ENCODE measurements around the gene C1RL.

C1RL gene

GRCh38 chr12:7061138-7061537 is 47.9 kb downstream of the C1RL start:
- H3F3A ChIP-seq (ENCODE audit: insufficient read depth) = no peaks in the 10 kb centered on the region
- H3K79me2 ChIP-seq (ENCODE audit: insufficient read depth, low read length) = no peaks in the 10 kb centered on the region
- H3K27me3 ChIP-seq (ENCODE audit: low read length) = no peaks in the 10 kb centered on the region
- H3K36me3 ChIP-seq (ENCODE audit: low read length) = no peaks in the 10 kb centered on the region
- no peak overlapping the region for H3K9ac ChIP-seq (ENCODE audit: low read length)
- H3K9me2 ChIP-seq (replicated peaks; ENCODE audit: insufficient read depth, low read length) = no peaks in the 10 kb centered on the region
- no peak overlapping the region for H3K27ac ChIP-seq (ENCODE audit: low read depth, low read length)
- no peaks in the 10 kb centered on the region for H3K9me3 ChIP-seq (ENCODE audit: insufficient read depth, low read length)
- H3K4me2 ChIP-seq (ENCODE audit: low read depth, low read length, poor library complexity, severe bottlenecking) = no peak overlapping the region
- TF ChIP-seq EZH2phosphoT487 (conservative IDR thresholded peaks at IDR 0.05; ENCODE audit: low read length) (no peak), CTCF (IDR thresholded peaks at IDR 0.05; ENCODE audit: insufficient read depth, low read length, poor library complexity, severe bottlenecking) (no peak)
- H4K20me1 ChIP-seq (ENCODE audit: low read depth, low read length) = no peaks in the 10 kb centered on the region
- no peak overlapping the region for H2AFZ ChIP-seq (ENCODE audit: low read depth, low read length, severe bottlenecking)
- no peak overlapping the region for H3K4me3 ChIP-seq (ENCODE audit: insufficient read depth, low read length, poor library complexity, severe bottlenecking)

GRCh38 chr12:7060353-7060954 is 48.6 kb downstream of the C1RL start, which contains the start of gene C1S:
C1S (plus strand) TSS chr12:7060718; CDS start chr12:7061913, 1,195 bp downstream.
- Histone ChIP-seq H3K4me2 (ENCODE audit: low read depth, low read length, poor library complexity, severe bottlenecking) (no peak within 1 kb of the TSS), H4K20me1 (ENCODE audit: low read depth, low read length) (no peaks in the 10 kb centered on the region), H3K27ac (ENCODE audit: low read depth, low read length) (no peak within 1 kb of the TSS), H3K9me2 (replicated peaks; ENCODE audit: insufficient read depth, low read length) (no peaks in the 10 kb centered on the region), H3K4me3 (ENCODE audit: insufficient read depth, low read length, poor library complexity, severe bottlenecking) (no peak within 1 kb of the TSS), H3F3A (ENCODE audit: insufficient read depth) (no peaks in the 10 kb centered on the region), H3K9ac (ENCODE audit: low read length) (no peak within 1 kb of the TSS), H3K9me3 (ENCODE audit: insufficient read depth, low read length) (no peaks in the 10 kb centered on the region), H2AFZ (ENCODE audit: low read depth, low read length, severe bottlenecking) (no peak within 1 kb of the TSS), H3K79me2 (ENCODE audit: insufficient read depth, low read length) (no peaks in the 10 kb centered on the region), H3K36me3 (ENCODE audit: low read length) (no peaks in the 10 kb centered on the region), H3K27me3 (ENCODE audit: low read length) (no peaks in the 10 kb centered on the region)
- no peak for TF ChIP-seq EZH2phosphoT487 (conservative IDR thresholded peaks at IDR 0.05; ENCODE audit: low read length)
- no peak for TF ChIP-seq CTCF (IDR thresholded peaks at IDR 0.05; ENCODE audit: insufficient read depth, low read length, poor library complexity, severe bottlenecking)

- Histone ChIP-seq H2AFZ (ENCODE audit: low read depth, low read length, severe bottlenecking) (no peak overlapping the region), H3K9me3 (ENCODE audit: insufficient read depth, low read length) (no peaks in the 10 kb centered on the region), H3F3A (ENCODE audit: insufficient read depth) (no peaks in the 10 kb centered on the region), H3K36me3 (ENCODE audit: low read length) (no peaks in the 10 kb centered on the region), H4K20me1 (ENCODE audit: low read depth, low read length) (no peaks in the 10 kb centered on the region), H3K9me2 (replicated peaks; ENCODE audit: insufficient read depth, low read length) (no peaks in the 10 kb centered on the region), H3K27me3 (ENCODE audit: low read length) (no peaks in the 10 kb centered on the region), H3K79me2 (ENCODE audit: insufficient read depth, low read length) (no peaks in the 10 kb centered on the region), H3K4me2 (ENCODE audit: low read depth, low read length, poor library complexity, severe bottlenecking) (no peak overlapping the region), H3K4me3 (ENCODE audit: insufficient read depth, low read length, poor library complexity, severe bottlenecking) (no peak overlapping the region), H3K27ac (ENCODE audit: low read depth, low read length) (no peak overlapping the region), H3K9ac (ENCODE audit: low read length) (no peak overlapping the region)
- no peak for TF ChIP-seq CTCF (IDR thresholded peaks at IDR 0.05; ENCODE audit: insufficient read depth, low read length, poor library complexity, severe bottlenecking)
- TF ChIP-seq EZH2phosphoT487 (conservative IDR thresholded peaks at IDR 0.05; ENCODE audit: low read length) = no peak
Observed at GRCh38 chr12:7059780-7060179, 49.2 kb downstream of the C1RL start.
